Measurements from ENCODE around the gene APOF.
A peak's percentile ranks its signal among the peaks of the same experiment; 100 is the strongest.
"Not testable (repeated sequence)": the region's sequence is repeated elsewhere in the genome, so short reads cannot be mapped to it uniquely, and the experiment has no call there.

Gene APOF

GRCh38 chr12:56366948-56367347, 4.3 kb upstream of the APOF start:
- DNase-seq: no peak

GRCh38 chr12:56361487-56362129, 1.0 kb downstream of the APOF start:
- no peak for DNase-seq

- DNase-seq: peak; percentile 100
These were observed 2.5 kb downstream of the APOF start, which contains the start of gene STAT2 for GRCh38 chr12:56359851-56360767. TSS of gene STAT2 (minus strand) at chr12:56360107. CDS start at chr12:56356571, 3,536 bp downstream.

GRCh38 chr12:56358836-56359532, 3.7 kb downstream of the APOF start:
- peak; percentile 84 for DNase-seq

- no peak for DNase-seq
These were observed 11.3 kb downstream of the APOF start for GRCh38 chr12:56351325-56351724.

GRCh38 chr12:56350662-56351061, 12.0 kb downstream of the APOF start:
- DNase-seq: no peak

DNA sequence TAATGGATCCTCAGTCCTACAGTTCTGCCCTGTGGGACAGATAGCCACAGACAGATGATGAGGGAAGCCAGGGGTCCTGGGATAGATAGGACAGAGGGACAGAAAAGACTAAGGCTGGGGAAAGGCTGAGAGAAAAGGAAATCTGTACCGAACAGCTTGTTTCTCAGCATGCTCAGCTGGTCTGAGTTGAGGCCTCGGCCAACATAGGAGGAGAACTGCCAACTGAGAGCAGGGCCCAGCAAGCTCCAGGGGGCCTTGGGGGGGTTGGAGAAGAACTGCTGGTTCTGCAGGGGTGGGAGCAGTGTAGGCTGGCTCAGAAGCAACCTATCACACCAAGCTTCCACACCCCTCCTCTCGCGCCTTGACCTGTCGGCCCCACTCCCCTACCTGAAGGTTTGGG, 13.9 kb downstream of the APOF start:
- no peak for DNase-seq

GRCh38 chr12:56347255-56347654, 15.4 kb downstream of the APOF start:
- DNase-seq: not testable (repeated sequence)

DNA sequence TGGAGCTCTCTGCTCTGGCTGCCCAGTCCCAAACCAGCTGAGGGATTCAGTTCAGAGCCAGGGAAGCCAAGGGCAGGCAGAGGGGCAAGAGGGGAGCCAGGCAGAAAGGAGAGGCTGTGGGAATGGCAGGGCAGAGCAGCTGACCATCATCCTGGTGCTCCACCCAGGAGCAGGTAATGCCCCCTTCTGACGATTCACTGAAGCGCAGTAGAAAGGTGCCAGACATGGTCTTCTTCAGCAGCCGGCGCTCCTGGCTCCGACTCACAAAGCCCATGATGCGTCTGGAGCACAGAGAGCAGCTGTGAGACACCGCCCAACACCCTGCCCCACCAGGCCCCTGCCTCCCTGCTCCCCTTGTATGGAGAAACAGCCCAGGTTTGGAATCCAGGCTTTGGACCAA, 16.0 kb downstream of the APOF start:
- no peak for DNase-seq

DNA sequence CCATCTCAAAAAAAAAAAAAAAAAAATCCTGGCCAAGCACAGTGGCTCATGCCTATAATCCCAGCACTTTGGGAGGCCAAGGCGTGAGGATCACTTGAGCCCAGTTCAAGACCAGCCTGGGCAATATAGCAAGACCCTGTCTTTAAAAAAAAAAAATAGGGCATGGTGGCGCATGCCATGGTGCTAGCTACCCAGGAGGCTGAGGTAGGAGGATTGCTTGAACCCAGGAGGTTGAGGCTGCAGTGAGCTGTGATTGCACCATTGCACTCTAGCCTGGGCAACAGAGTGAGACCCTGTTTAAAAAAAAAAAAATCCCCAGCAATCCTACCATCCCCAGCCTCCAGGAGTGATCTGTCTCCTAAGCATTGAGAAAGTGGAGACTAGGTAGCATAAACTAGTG, 20.4 kb downstream of the APOF start:
- not testable (repeated sequence) for DNase-seq

- no peak for DNase-seq
These were observed 21.0 kb downstream of the APOF start for GRCh38 chr12:56341616-56342015.

DNA sequence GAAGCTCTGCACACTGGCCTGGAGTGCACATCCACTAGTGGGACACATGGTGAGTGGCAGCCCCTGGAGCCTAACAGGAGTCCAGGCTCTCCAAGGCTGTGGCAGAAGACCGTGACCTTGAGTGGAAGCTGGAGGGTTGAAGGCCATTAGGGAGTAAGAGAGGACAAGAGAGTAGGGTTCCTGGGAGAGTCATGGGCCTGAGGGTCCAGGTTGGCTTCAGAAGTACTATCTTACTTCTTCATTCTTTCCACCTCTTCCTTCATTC, 23.6 kb downstream of the APOF start:
- DNase-seq: no peak

GRCh38 chr12:56338308-56339157, 24.1 kb downstream of the APOF start, which contains the start of gene IL23A:
TSS of gene IL23A (plus strand) at chr12:56338884. CDS start at chr12:56339045, 161 bp downstream.
- peak; percentile 21 for DNase-seq

DNA sequence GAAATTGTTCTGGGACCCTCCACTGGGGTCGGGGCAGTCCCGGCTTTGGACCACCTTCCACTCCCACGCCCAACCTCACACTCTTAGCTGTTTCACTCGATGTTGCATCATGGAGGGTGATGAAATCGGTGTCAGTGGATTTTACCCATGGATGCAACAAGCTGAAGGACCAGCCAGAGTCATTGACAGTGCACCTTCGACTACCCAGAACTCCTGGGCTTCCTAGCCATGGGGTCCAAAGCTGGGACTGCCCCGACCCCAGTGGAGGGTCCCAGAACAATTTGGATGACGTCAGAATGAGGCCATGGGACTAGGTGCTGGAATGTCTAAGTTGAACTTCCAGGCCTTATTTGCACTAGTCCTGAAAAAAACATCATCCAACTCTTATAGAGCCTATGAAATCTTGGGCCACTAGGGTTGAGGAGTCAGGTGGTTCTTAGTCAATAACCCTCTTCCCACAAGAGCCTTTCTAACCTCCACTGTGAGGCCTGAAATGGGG, 24.9 kb downstream of the APOF start:
- no peak for DNase-seq

DNA sequence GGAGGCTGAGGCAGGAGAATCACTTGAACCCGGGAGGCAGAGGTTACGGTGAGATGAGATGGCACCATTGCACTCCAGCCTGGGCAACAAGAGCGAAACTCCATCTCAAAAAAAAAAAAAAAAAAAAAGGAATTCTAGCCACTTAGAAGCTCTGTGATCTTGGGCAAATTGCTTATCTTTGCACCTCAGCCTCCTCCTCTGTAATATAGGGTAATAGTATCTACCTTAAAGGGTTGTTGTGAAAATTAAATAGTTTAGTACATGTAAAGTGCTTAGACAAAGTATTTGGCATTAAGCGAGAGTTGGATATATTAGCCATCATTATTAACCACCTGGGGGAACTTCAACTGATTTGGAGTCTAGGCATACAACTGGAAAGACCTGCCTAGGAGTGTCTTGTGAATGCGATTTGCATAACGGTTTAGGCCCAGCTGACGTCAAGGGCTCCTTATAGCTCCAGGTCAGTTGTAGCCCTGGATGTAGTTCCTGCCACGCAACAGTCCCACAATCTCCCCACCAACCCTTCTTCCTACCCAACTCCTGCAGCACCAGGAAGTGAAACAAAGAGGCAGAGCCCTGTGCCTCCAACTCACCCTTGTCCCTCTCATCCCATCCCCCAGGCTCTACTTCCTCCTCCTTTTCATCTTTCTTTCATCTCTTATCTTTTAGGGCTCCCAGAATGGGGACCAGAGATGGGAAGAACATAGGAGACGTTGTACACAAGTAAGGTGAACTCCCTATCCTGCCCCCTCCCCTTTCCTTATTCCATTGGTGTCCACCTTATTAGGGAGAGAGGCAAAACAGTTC, 26.1 kb downstream of the APOF start:
- DNase-seq: no peak

DNA sequence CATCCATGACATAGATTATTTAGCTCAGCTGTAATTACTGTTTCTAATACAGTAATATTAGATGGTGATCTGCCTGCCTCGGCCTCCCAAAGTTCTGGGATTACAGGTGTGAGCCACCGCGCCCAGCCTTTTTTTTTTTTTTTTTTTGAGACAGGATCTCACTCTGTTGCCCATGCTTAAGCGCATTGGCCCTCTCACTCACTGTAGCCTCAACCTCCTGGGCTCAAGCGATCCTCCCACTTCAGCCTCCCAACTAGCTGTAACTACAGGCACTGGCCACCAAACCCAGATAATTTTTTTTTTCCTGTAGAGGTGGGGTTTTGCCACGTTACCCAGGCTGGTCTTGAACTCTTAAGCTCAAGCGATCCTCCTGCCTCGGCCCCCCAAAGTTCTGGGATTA, 27.1 kb downstream of the APOF start:
- not testable (repeated sequence) for DNase-seq

GRCh38 chr12:56334490-56334793, 28.2 kb downstream of the APOF start:
- DNase-seq: no peak

DNA sequence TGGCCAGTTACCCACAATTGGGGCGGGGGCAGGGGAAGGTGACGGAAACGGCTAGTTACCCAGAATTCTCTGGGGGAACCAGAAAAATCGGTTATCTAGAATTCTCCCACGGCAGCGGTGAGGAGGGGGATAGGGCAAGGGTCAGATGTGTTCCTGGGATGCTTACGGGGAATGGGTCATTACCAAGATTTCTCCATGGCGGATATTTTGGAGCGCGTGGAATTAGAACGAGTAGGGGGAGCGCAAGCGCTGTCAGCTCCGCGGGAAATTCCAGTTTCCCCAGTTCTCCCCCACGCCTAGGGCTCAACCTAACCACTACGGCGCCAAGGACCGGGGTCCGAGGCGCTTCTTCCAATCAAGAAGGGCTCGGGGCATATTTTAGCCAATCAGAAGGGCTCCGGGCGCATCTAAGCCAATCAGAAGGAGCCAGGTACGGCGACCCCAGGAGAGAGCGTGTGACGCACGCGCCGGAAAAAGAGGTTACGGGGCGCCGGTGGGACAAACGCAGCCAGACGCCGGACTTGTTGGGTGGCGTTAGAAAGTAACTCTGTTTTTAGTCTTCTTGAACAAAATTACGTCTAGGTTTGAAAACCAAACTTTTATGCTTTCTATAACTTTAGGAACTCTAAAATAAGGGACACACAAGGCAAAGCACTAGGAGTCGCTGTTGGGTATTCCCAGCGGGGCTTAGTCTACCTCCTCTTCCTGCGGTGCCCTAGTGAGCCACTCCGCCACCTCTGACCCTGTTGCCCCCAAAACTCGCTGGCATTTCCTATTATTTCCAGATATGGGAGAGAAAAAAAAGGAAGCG, 28.8 kb downstream of the APOF start, which contains the start of gene PAN2:
TSS of gene PAN2 (minus strand) at position 322 of the 811 bp plus-strand sequence. CDS start 906 bp downstream, outside the sequence.
- peak; percentile 99 for DNase-seq

DNA sequence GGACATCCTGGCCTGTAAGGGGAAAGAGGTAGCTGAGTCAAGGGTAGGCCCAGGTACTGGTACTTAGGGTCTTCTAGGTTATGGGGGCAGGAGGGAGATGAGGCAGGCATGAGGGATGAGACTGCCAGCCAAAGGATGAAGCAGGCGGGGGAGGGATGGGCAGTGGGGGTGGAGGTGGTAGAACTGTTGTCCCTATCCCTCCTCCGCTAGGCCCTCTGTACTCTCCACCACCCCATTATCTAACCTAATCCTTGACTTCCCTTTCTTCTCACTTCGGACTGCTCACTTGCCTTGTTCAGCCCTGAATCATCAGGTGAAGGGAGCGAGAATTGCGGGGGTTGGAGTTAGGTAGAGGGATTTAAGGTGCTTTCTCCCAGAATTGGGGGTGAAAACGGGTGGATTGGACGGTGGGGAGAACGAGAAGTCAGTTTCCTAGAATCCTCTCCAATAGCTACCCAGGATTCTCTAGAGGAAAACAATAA, 29.4 kb downstream of the APOF start:
- DNase-seq: no peak

DNA sequence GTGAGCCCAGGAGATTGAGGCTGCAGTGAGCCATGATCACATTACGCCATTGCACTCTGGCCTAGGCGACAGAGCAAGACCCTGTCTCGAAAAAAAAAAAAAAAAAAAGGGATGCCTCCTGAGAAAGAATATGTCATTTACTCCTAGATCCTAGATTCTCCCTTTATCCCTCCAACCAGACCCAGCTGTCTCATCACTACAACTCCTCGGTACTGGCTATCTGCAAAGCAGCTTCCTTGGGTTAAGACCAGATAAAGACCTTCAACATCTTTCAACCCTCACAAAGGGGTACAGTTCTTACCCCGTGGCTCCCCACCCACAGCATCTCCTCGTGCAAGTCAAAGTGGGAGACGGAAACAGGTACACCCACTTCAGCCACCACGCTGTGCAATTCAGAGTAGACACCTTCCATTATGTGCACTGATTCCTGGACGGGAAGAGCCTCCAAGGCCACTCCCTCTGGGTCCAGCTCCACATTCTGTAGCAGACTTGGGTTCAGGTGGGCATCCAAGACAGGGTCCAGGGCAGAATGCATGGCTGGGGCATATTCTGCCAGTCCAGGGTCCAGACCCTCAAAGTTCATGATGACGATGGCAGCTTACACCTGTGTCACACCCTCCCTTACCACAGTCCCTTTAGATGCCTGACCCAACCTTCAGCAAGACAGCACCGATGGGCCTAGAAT, 30.0 kb downstream of the APOF start:
- no peak for DNase-seq
